PC-9 (cell line): Measurements from ENCODE around the gene USP10. TPM values are rescaled to one million over a fixed set of nuclear protein-coding genes. Genes with fewer than 3 reads are reported as not detected.

Experiments
- BruUV-seq: library from RNA; stranded (reverse); fragments of 400-500 nt; replicated peaks from 2 replicates; lab custom pipeline; 2021; lab: Mats Ljungman, UMichigan
- CTCF ChIA-PET: fragments of 300-600 bp; sonication (Branson Sonifier 250); formaldehyde crosslinking; loops from one replicate; lab custom pipeline; 2022; ENCODE audit warnings: antibody characterized with exemption; lab: Charles Lee
- POLR2A ChIA-PET: fragments of 300-600 bp; sonication (Branson Sonifier 250); formaldehyde crosslinking; loops from one replicate; lab custom pipeline; 2022; ENCODE audit warnings: antibody characterized with exemption; ENCODE audit not compliant: unreplicated experiment; lab: Charles Lee
- DNase-seq, 2 experiments: peaks; one replicate each; pipeline versions ENCODE4 v3.0.0 to v3.0.0-alpha.2; 2015 to 2022; ENCODE audit warnings: mixed read lengths in 1 of 2
- H2AFZ ChIP-seq: fragments of 200-600 bp; sonication (generic); 2 replicates; pipeline ENCODE4 v1.8.1; 2017; ENCODE audit warnings: antibody characterized with exemption
- H3F3A ChIP-seq: fragments of 200-600 bp; sonication (generic); 2 replicates; pipeline ENCODE4 v1.8.1; 2017; ENCODE audit warnings: antibody characterized with exemption, mild to moderate bottlenecking, low read depth; ENCODE audit not compliant: insufficient read depth
- H3K27ac ChIP-seq: fragments of 200-600 bp; sonication (generic); 2 replicates; pipeline ENCODE4 v1.6.1; 2016; ENCODE audit warnings: mixed run types
- H3K27me3 ChIP-seq: fragments of 200-600 bp; sonication (generic); 2 replicates; pipeline ENCODE4 v1.6.1; 2016; ENCODE audit warnings: low read depth, mixed run types; ENCODE audit not compliant: insufficient read depth
- H3K36me3 ChIP-seq: fragments of 200-600 bp; sonication (generic); 2 replicates; pipeline ENCODE4 v1.6.1; 2016; ENCODE audit warnings: low read depth, mixed run types
- H3K4me1 ChIP-seq: fragments of 200-600 bp; sonication (generic); replicated peaks from 2 replicates; pipeline ENCODE4 v1.6.1; 2016; ENCODE audit warnings: mixed run types; ENCODE audit not compliant: insufficient read depth
- H3K4me2 ChIP-seq: fragments of 200-600 bp; sonication (generic); 2 replicates; pipeline ENCODE4 v1.6.1; 2017; ENCODE audit warnings: mixed run types
- H3K4me3 ChIP-seq: fragments of 200-600 bp; sonication (generic); 2 replicates; pipeline ENCODE4 v1.6.1; 2016; ENCODE audit warnings: mixed run types
- H3K79me2 ChIP-seq: fragments of 200-600 bp; sonication (generic); 2 replicates; pipeline ENCODE4 v1.6.1; 2017; ENCODE audit warnings: low read depth, mixed run types
- H3K9me2 ChIP-seq: fragments of 200-600 bp; sonication (generic); 2 replicates; pipeline ENCODE4 v1.8.1; 2017; ENCODE audit warnings: mild to moderate bottlenecking; ENCODE audit not compliant: insufficient read depth
- H3K9me3 ChIP-seq: fragments of 200-600 bp; sonication (generic); 2 replicates; pipeline ENCODE4 v1.8.1; 2016; ENCODE audit warnings: low read depth; ENCODE audit not compliant: insufficient read depth
- H4K20me1 ChIP-seq: fragments of 200-600 bp; sonication (generic); 2 replicates; pipeline ENCODE4 v1.8.1; 2017; ENCODE audit not compliant: insufficient read depth
- EZH2 ChIP-seq: fragments of 200-600 bp; sonication (generic); IDR thresholded peaks from 2 replicates; pipeline ENCODE4 v1.8.0; 2017; ENCODE audit warnings: antibody characterized with exemption, low read depth
- intact Hi-C: fragments of 100-400 bp; cut with micrococcal nuclease; formaldehyde crosslinking; loops from one replicate; pipeline ENCODE4 v1.10.0; 2022; ENCODE audit not compliant: unreplicated experiment
- total RNA-seq: library from RNA; stranded (reverse); gene quantifications from 2 replicates; pipeline ENCODE4 v1.2.3, GENCODE V29; 2021
- TF ChIP-seq, protein P1 (sequence below): fragments of 200-600 bp; sonication (generic); conservative IDR thresholded peaks from 2 replicates; pipeline ENCODE4 v1.6.1; 2017; ENCODE audit warnings: mixed run types, antibody characterized with exemption, mild to moderate bottlenecking, moderate library complexity

The USP10 gene
- total RNA-seq, 1 experiment from 2014 or later = 109 TPM

- Histone ChIP-seq H3K79me2 (peaks cover 98% of the 10 kb centered on the region), H3K27ac (no peak overlapping the region), H3K4me2 (no peak overlapping the region), H3K36me3 (peaks cover 9% of the 10 kb centered on the region; the same call in 1 of the 2 replicates), H3K4me3 (no peak overlapping the region), H4K20me1 (peaks cover 98% of the 10 kb centered on the region), H3K27me3 (no peaks in the 10 kb centered on the region), H3F3A (peaks cover 11% of the 10 kb centered on the region; the same call in 1 of the 2 replicates), H3K9me3 (no peaks in the 10 kb centered on the region), H3K4me1 (no peaks in the 10 kb centered on the region), H3K9me2 (no peaks in the 10 kb centered on the region), H2AFZ (no peak overlapping the region)
- DNase-seq = no peak
- TF ChIP-seq, protein P1, sequence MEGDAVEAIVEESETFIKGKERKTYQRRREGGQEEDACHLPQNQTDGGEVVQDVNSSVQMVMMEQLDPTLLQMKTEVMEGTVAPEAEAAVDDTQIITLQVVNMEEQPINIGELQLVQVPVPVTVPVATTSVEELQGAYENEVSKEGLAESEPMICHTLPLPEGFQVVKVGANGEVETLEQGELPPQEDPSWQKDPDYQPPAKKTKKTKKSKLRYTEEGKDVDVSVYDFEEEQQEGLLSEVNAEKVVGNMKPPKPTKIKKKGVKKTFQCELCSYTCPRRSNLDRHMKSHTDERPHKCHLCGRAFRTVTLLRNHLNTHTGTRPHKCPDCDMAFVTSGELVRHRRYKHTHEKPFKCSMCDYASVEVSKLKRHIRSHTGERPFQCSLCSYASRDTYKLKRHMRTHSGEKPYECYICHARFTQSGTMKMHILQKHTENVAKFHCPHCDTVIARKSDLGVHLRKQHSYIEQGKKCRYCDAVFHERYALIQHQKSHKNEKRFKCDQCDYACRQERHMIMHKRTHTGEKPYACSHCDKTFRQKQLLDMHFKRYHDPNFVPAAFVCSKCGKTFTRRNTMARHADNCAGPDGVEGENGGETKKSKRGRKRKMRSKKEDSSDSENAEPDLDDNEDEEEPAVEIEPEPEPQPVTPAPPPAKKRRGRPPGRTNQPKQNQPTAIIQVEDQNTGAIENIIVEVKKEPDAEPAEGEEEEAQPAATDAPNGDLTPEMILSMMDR = no peak
- TF ChIP-seq EZH2 = no peak
- ChIA-PET POLR2A (no interaction called here), CTCF (interaction anchor here (0.6 kb wide), 1 partner anchor 91 kb away, joined by 4 read pairs; no protein-coding TSS in a partner anchor)
- BruUV-seq = no TSS peak
- intact Hi-C loops = no loop called here
These were observed 13.3 kb downstream of the USP10 start for GRCh38 chr16:84712801-84713775.

- POLR2A ChIA-PET = no interaction called here
- Histone ChIP-seq H3K9me3 (no peaks in the 10 kb centered on the region), H4K20me1 (peaks cover 97% of the 10 kb centered on the region), H3K9me2 (no peaks in the 10 kb centered on the region), H3K4me3 (no peak overlapping the region), H3K4me2 (no peak overlapping the region), H2AFZ (no peak overlapping the region), H3K27me3 (no peaks in the 10 kb centered on the region), H3K4me1 (no peaks in the 10 kb centered on the region), H3K36me3 (peaks cover 10% of the 10 kb centered on the region; the same call in 1 of the 2 replicates), H3K79me2 (peaks cover 97% of the 10 kb centered on the region), H3F3A (peaks cover 16% of the 10 kb centered on the region; the same call in 1 of the 2 replicates), H3K27ac (no peak overlapping the region)
- CTCF ChIA-PET = no interaction called here
- intact Hi-C loops = no loop called here
- DNase-seq = no peak
- no peak for TF ChIP-seq EZH2
- TF ChIP-seq, protein P1 = no peak
- no TSS peak for BruUV-seq
These were observed 14.2 kb downstream of the USP10 start for GRCh38 chr16:84714028-84714427.

- H3K27me3 ChIP-seq = no peaks in the 10 kb centered on the region
- H3K36me3 ChIP-seq = peaks cover 15% of the 10 kb centered on the region; the same call in 1 of the 2 replicates
- no peak overlapping the region for H3K4me2 ChIP-seq
- H4K20me1 ChIP-seq = peaks cover 97% of the 10 kb centered on the region
- peaks cover 97% of the 10 kb centered on the region for H3K79me2 ChIP-seq
- H3F3A ChIP-seq = peaks cover 16% of the 10 kb centered on the region; the same call in 1 of the 2 replicates
- H3K4me3 ChIP-seq = no peak overlapping the region
- DNase-seq = no peak
- H3K9me2 ChIP-seq = no peaks in the 10 kb centered on the region
- no peaks in the 10 kb centered on the region for H3K4me1 ChIP-seq
- H3K27ac ChIP-seq = no peak overlapping the region
- CTCF ChIA-PET = interaction anchor here (0.6 kb wide), 1 partner anchor 13 kb away, joined by 3 read pairs; no protein-coding TSS in a partner anchor
- POLR2A ChIA-PET = no interaction called here
- no TSS peak for BruUV-seq
- H3K9me3 ChIP-seq = no peaks in the 10 kb centered on the region
- no peak overlapping the region for H2AFZ ChIP-seq
- no peak for TF ChIP-seq EZH2
- TF ChIP-seq, protein P1 = no peak
- intact Hi-C loops = no loop called here
These were observed 15.6 kb downstream of the USP10 start for GRCh38 chr16:84715424-84715823.
